ENCODE results near the gene NEDD4L.

GRCh38 chr18:58309610-58310239 is 265.7 kb downstream of the NEDD4L start:
- TF ChIP-seq CTCF (IDR thresholded peaks at IDR 0.05) (no peak), POLR2AphosphoS5 (IDR thresholded peaks at IDR 0.05; ENCODE audit: low read depth, low read length) (no peak), SIN3A (IDR thresholded peaks at IDR 0.05; ENCODE audit: borderline replicate concordance, insufficient read depth, low read depth, low read length) (no peak)
